Panc1 (cell line): Measurements from ENCODE around the gene CHKB. TPM values are rescaled to one million over a fixed set of nuclear protein-coding genes. Genes with fewer than 3 reads are reported as not detected.

Source experiments
- ATAC-seq: fragments of 200-7000 bp; cut with Tn5 transposase; 2 replicates; pipeline ENCODE4 v1.9.1; 2020; ENCODE audit warnings: mild to moderate bottlenecking, moderate library complexity
- BruUV-seq: library from RNA; stranded (reverse); fragments of 400-500 nt; replicated peaks from 2 replicates; lab custom pipeline; 2021; lab: Mats Ljungman, UMichigan
- CTCF ChIA-PET: fragments of 300-600 bp; sonication (Branson Sonifier 250); formaldehyde crosslinking; loops from one replicate; lab custom pipeline; 2022; ENCODE audit warnings: antibody characterized with exemption; lab: Charles Lee
- POLR2A ChIA-PET: fragments of 300-600 bp; sonication (Branson Sonifier 250); formaldehyde crosslinking; loops from one replicate; lab custom pipeline; 2022; ENCODE audit warnings: antibody characterized with exemption; lab: Charles Lee
- DNase-seq: peaks from one replicate; pipeline ENCODE4 v3.0.0-alpha.2; 2010; ENCODE audit warnings: low read depth, low spot score
- H3K27ac ChIP-seq: 2 replicates; pipeline ENCODE4 v1.5.1; 2011; ENCODE audit warnings: mild to moderate bottlenecking, low read length, inconsistent platforms
- H3K27me3 ChIP-seq: fragments of 200-500 bp; sonication (Bioruptor generic); 2 replicates; pipeline ENCODE4 v1.6.0; 2014; ENCODE audit warnings: low read length, inconsistent platforms; ENCODE audit not compliant: control insufficient read depth, insufficient read depth
- H3K36me3 ChIP-seq: fragments of 200-500 bp; sonication (Bioruptor generic); 2 replicates; pipeline ENCODE4 v1.5.1; 2014; ENCODE audit warnings: inconsistent platforms, mild to moderate bottlenecking, low read length, moderate library complexity; ENCODE audit not compliant: control insufficient read depth, insufficient read depth
- H3K4me1 ChIP-seq: 2 replicates; pipeline ENCODE4 v1.5.1; 2011; ENCODE audit warnings: inconsistent platforms, mild to moderate bottlenecking, low read length, moderate library complexity; ENCODE audit not compliant: control insufficient read depth, insufficient read depth
- H3K4me3 ChIP-seq, 2 experiments: 2 replicates each; pipeline ENCODE4 v1.5.1; 2011 to 2012; ENCODE audit warnings: low read depth in 2 of 2, low read length in 2 of 2, mild to moderate bottlenecking in 2 of 2, inconsistent platforms in 1 of 2, moderate library complexity in 1 of 2
- H3K9me3 ChIP-seq: fragments of 200-500 bp; sonication (Bioruptor generic); 2 replicates; pipeline ENCODE4 v1.5.1; 2014; ENCODE audit warnings: low read depth, mild to moderate bottlenecking, inconsistent platforms, low read length, moderate library complexity; ENCODE audit not compliant: control insufficient read depth, insufficient read depth
- POLR2AphosphoS5 ChIP-seq: IDR thresholded peaks from 2 replicates; pipeline ENCODE4 v1.6.1; 2012; ENCODE audit warnings: mild to moderate bottlenecking, low read depth, low read length, moderate library complexity
- REST ChIP-seq, 2 experiments: IDR thresholded peaks; 2 replicates each; pipeline ENCODE4 v1.6.1; 2011 to 2012; ENCODE audit warnings: low read depth in 2 of 2, control low read depth in 1 of 2, low read length in 1 of 2, mild to moderate bottlenecking in 1 of 2, moderate library complexity in 1 of 2; ENCODE audit not compliant: insufficient read depth in 1 of 2
- SIN3A ChIP-seq: IDR thresholded peaks from 2 replicates; pipeline ENCODE4 v1.6.1; 2012; ENCODE audit warnings: low read depth, mild to moderate bottlenecking, low read length, moderate library complexity, borderline replicate concordance; ENCODE audit not compliant: insufficient read depth
- TCF7L2 ChIP-seq: IDR thresholded peaks from 2 replicates; pipeline ENCODE4 v1.6.1; 2011; ENCODE audit warnings: mild to moderate bottlenecking, low read depth, low read length, inconsistent platforms
- in situ Hi-C: cut with HindIII; loops from 2 replicates; pipeline ENCODE4 v1.10.0; 2016; ENCODE audit warnings: low sequenced_read_pairs, low pct_unique_long_range_greater_than_20kb
- intact Hi-C: fragments of 100-400 bp; cut with micrococcal nuclease; formaldehyde crosslinking; loops from one replicate; pipeline ENCODE4 v1.10.0; 2022; ENCODE audit not compliant: unreplicated experiment
- total RNA-seq: library from RNA; stranded (reverse); gene quantifications from one replicate; pipeline ENCODE4 v1.2.1, GENCODE V29; 2021; ENCODE audit not compliant: unreplicated experiment
- TF ChIP-seq, protein P1 (sequence below): fragments of 450-650 bp; IDR thresholded peaks from 2 replicates; pipeline ENCODE4 v1.5.1; 2017; ENCODE audit warnings: mild to moderate bottlenecking

CHKB gene
- total RNA-seq, 1 experiment from 2014 or later: 43.5 TPM

DNA sequence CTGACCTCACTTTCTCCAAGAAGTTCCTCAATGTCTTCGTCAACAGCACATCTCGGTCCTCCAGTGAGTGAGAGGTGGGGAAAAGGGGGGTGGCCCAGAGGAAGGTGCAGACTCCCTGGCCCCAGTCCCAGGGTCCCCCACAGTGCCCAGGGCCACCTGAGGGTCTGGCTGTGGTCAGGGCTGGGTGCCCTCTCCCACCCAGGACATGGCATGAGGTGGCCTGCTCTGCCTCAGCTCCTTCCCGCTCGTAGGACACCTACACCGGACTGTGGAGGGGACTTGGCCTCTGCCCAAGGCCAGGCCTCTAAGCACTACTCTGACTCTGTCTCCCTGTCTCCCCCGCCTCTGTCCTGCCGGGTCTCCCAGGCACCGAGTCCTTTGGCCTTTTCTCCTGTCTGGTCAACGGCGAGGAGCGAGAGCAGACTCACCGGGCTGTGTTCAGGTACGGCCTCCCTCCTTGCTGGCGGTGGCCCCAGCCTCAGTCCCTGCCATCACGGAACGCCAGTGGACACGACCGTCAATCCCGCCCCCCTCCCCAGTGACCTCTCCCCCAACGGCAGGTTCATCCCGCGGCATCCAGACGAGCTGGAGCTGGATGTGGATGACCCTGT lies 22.5 kb upstream of the CHKB start:
- no peak overlapping the region for H3K4me3 ChIP-seq
- CTCF ChIA-PET: interaction anchor here (0.9 kb wide), 1 partner anchor 97 kb away, joined by 4 read pairs; the partner anchor contains the start of gene LMF2
- in situ Hi-C loops: no loop called here
- no peak overlapping the region for H3K27ac ChIP-seq
- DNase-seq (no peak), ATAC-seq (no peak)
- intact Hi-C loops: no loop called here
- H3K27me3 ChIP-seq: no peaks in the 10 kb centered on the region
- TF ChIP-seq POLR2AphosphoS5 (no peak), SIN3A (no peak), TCF7L2 (no peak), REST (IDR thresholded peaks at IDR 0.05; ENCODE audit: insufficient read depth in 1 of 2, low read depth in 2 of 2, low read length in 1 of 2) (no peak)
- TF ChIP-seq, protein P1, sequence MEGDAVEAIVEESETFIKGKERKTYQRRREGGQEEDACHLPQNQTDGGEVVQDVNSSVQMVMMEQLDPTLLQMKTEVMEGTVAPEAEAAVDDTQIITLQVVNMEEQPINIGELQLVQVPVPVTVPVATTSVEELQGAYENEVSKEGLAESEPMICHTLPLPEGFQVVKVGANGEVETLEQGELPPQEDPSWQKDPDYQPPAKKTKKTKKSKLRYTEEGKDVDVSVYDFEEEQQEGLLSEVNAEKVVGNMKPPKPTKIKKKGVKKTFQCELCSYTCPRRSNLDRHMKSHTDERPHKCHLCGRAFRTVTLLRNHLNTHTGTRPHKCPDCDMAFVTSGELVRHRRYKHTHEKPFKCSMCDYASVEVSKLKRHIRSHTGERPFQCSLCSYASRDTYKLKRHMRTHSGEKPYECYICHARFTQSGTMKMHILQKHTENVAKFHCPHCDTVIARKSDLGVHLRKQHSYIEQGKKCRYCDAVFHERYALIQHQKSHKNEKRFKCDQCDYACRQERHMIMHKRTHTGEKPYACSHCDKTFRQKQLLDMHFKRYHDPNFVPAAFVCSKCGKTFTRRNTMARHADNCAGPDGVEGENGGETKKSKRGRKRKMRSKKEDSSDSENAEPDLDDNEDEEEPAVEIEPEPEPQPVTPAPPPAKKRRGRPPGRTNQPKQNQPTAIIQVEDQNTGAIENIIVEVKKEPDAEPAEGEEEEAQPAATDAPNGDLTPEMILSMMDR: no peak
- H3K4me1 ChIP-seq: peaks cover 3% of the 10 kb centered on the region; the same call in 1 of the 2 replicates
- POLR2A ChIA-PET: no interaction called here
- no TSS peak for BruUV-seq
- no peaks in the 10 kb centered on the region for H3K36me3 ChIP-seq
- no peaks in the 10 kb centered on the region for H3K9me3 ChIP-seq

- ATAC-seq (no peak), DNase-seq (no peak)
- H3K36me3 ChIP-seq: no peaks in the 10 kb centered on the region
- in situ Hi-C loops (no loop called here), intact Hi-C loops (no loop called here)
- ChIA-PET POLR2A (no interaction called here), CTCF (interaction anchor here (0.6 to 0.9 kb wide), 2 partner anchors 97 to 388 kb away, joined by 3 to 4 read pairs; partner anchors contain the start of gene LMF2)
- peaks cover 3% of the 10 kb centered on the region; the same call in 1 of the 2 replicates for H3K4me1 ChIP-seq
- no TSS peak for BruUV-seq
- no peak for TF ChIP-seq POLR2AphosphoS5
- TF ChIP-seq SIN3A: no peak
- TF ChIP-seq, protein P1: no peak
- TF ChIP-seq REST (IDR thresholded peaks at IDR 0.05; ENCODE audit: insufficient read depth in 1 of 2, low read depth in 2 of 2, low read length in 1 of 2): no peak
- no peak for TF ChIP-seq TCF7L2
- no peak overlapping the region for H3K27ac ChIP-seq
- no peaks in the 10 kb centered on the region for H3K9me3 ChIP-seq
- H3K27me3 ChIP-seq: no peaks in the 10 kb centered on the region
- H3K4me3 ChIP-seq: no peak overlapping the region
Observed at GRCh38 chr22:50604256-50605001, 21.8 kb upstream of the CHKB start.
